ENCODE results near the gene ACCS. TPM values are rescaled to one million over a fixed set of nuclear protein-coding genes. Genes with fewer than 3 reads are reported as not detected.

Gene ACCS
- total and polyA plus RNA-seq, 9 of the 15 experiments (the other 6 are each of a cell fraction or from before 2014, with no cell fraction given), result 4.2 to 25.9 (median 16.3) TPM

- TF ChIP-seq KAT8 (IDR thresholded peaks at IDR 0.05; ENCODE audit: low read depth) (no peak), MTA3 (IDR thresholded peaks at IDR 0.05; ENCODE audit: borderline replicate concordance) (peak; percentile 74; the same call in 1 of the 2 replicates), CHAMP1 (IDR thresholded peaks at IDR 0.05) (no peak), MIER1 (IDR thresholded peaks at IDR 0.05; ENCODE audit: low read depth) (no peak), HDAC2 (IDR thresholded peaks at IDR 0.05) (no peak), XRCC4 (IDR thresholded peaks at IDR 0.05; ENCODE audit: extremely low read depth, insufficient read depth, insufficient read length) (no peak), STAT5B (CRISPR knock-in tag; IDR thresholded peaks at IDR 0.05) (no peak), TFAM (CRISPR knock-in tag; conservative IDR thresholded peaks at IDR 0.05) (no peak), TEAD4 (IDR thresholded peaks at IDR 0.05; ENCODE audit: low read length) (no peak), TEAD4 (CRISPR knock-in tag; IDR thresholded peaks at IDR 0.05; ENCODE audit: borderline replicate concordance) (no peak), PRPF4 (IDR thresholded peaks at IDR 0.05; ENCODE audit: insufficient read depth, low read depth, low read length, poor library complexity, severe bottlenecking) (no peak), RAD51 (IDR thresholded peaks at IDR 0.05; ENCODE audit: borderline replicate concordance, low read depth) (no peak), ZNF586 (CRISPR knock-in tag; conservative IDR thresholded peaks at IDR 0.05) (no peak), ZNF639 (CRISPR knock-in tag; conservative IDR thresholded peaks at IDR 0.05 in 1 of 2, IDR thresholded peaks at IDR 0.05 in 1 of 2) (peak in 1 of 2 experiments; percentile 66; a peak in 2 of 4 replicates), SIN3B (IDR thresholded peaks at IDR 0.05; ENCODE audit: low read depth) (peak; percentile 78; the same call in 1 of the 2 replicates), CTCF (IDR thresholded peaks at IDR 0.05 in 2 of 3, conservative IDR thresholded peaks at IDR 0.05 in 1 of 3; ENCODE audit: insufficient read depth in 2 of 3, low read depth in 1 of 3, low read length in 3 of 3) (peak; percentile 87 to 90 (median 87)), SRSF9 (IDR thresholded peaks at IDR 0.05; ENCODE audit: borderline replicate concordance, low read depth, low read length) (no peak), ZNF699 (CRISPR knock-in tag; IDR thresholded peaks at IDR 0.05; ENCODE audit: insufficient replicate concordance) (no peak), ESRRB (CRISPR knock-in tag; IDR thresholded peaks at IDR 0.05; ENCODE audit: borderline replicate concordance) (no peak), ZNF785 (CRISPR knock-in tag; IDR thresholded peaks at IDR 0.05) (no peak), NR2F6 (CRISPR knock-in tag; IDR thresholded peaks at IDR 0.05) (no peak)
These were observed 29.7 kb downstream of the ACCS start, which contains the start of gene EXT2 (continued) for GRCh38 chr11:44095506-44096359.
